ENCODE measurements around the gene UNC13A.

DNA sequence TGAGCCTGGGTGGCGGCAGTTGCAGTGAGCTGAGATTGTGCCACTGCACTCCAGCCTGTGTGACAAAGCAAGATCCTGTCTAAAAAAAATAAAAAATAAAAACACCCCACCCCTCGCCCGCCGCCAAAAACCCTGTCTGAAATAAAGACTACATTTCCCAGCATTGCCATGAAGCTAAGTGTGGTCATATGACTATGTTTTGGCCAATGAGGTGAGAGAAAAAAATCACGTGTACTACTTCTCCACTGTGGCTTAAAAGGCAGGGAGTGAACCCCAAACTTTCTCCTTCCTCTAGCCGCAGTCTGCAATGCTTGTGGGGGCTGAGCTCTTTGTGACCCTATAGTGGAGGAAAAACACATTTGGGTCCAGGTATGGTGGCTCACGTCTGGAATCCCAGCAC lies 77.8 kb downstream of the UNC13A start:
- TF ChIP-seq, protein P1, sequence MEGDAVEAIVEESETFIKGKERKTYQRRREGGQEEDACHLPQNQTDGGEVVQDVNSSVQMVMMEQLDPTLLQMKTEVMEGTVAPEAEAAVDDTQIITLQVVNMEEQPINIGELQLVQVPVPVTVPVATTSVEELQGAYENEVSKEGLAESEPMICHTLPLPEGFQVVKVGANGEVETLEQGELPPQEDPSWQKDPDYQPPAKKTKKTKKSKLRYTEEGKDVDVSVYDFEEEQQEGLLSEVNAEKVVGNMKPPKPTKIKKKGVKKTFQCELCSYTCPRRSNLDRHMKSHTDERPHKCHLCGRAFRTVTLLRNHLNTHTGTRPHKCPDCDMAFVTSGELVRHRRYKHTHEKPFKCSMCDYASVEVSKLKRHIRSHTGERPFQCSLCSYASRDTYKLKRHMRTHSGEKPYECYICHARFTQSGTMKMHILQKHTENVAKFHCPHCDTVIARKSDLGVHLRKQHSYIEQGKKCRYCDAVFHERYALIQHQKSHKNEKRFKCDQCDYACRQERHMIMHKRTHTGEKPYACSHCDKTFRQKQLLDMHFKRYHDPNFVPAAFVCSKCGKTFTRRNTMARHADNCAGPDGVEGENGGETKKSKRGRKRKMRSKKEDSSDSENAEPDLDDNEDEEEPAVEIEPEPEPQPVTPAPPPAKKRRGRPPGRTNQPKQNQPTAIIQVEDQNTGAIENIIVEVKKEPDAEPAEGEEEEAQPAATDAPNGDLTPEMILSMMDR (conservative IDR thresholded peaks at IDR 0.05; ENCODE audit: low read length) = no peak
- TF ChIP-seq EZH2phosphoT487 (IDR thresholded peaks at IDR 0.05; ENCODE audit: borderline replicate concordance) = no peak
